Fibroblast of peridontal ligament (primary cell): ENCODE measurements around the gene ZNF831.
A peak's percentile ranks its signal among the peaks of the same experiment; 100 is the strongest.

Experiments
- DNase-seq: peaks from one replicate; pipeline ENCODE4 v3.0.0-alpha.2; 2010; ENCODE audit errors: extremely low read depth

ZNF831 gene

GRCh38 chr20:59214606-59215547 lies 51.3 kb downstream of the ZNF831 start:
- DNase-seq, result no peak

- no peak for DNase-seq
Measured at GRCh38 chr20:59217173-59217572, 53.6 kb downstream of the ZNF831 start.

- no peak for DNase-seq
Measured at GRCh38 chr20:59217794-59218280, 54.2 kb downstream of the ZNF831 start.

DNA sequence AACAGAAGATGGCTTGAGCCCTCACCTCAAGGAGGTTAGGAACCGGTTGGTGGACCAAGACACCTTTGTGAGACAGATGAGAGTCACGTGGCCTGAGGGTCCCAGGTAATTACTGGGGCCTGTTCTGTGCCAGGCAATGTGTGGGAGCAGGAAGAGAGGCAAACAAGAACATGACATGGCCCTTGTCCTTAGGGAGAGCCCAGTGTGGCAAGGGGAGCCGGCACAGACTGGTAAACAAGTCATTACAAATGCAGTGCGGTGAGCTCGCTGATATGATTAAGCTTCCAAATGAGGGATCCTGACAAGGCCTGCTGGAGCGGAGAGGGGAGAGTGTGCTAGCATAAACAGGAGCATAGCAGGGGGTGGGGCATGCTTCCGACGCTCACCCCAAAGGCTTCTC lies 55.6 kb downstream of the ZNF831 start:
- no peak for DNase-seq

GRCh38 chr20:59220161-59220560 lies 56.5 kb downstream of the ZNF831 start:
- DNase-seq, result no peak

DNA sequence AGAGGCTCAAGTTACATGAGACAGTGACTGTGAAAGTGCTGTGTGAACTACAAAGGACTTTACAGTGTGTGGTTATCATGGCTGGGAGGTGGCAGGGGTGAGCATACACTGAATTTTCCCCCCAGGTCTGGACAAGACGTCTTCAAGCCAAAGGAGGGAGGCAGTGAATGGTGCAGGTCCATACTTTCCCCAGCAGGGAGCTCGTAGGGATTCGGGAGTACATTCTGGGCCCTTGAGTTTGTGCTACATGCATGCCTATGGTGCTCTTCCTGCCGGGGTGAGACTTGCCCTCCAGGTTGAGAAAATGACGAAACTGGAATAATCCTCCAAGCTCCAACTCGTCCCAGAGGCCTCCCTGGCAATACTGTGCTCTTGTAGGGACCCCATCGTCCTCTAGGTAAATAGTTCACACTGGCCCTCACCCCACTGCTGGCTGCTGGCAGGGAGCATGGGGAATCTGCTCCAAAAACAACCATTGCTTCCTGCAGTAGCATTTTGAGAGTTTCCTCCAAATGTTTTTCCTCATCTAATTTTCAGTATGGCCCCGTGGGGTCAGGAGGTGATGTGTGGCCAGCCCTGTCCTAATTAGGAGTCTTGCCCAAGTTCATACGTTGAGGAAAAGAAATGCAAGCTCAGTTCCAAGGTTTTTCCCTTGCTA lies 57.6 kb downstream of the ZNF831 start:
- DNase-seq, result peak; percentile 1

GRCh38 chr20:59221707-59222252 lies 58.2 kb downstream of the ZNF831 start:
- peak; percentile 1 for DNase-seq

GRCh38 chr20:59222253-59223181 lies 58.9 kb downstream of the ZNF831 start:
- peak; percentile 77 for DNase-seq

- DNase-seq, result peak; percentile 4
Measured at GRCh38 chr20:59223182-59223601, 59.6 kb downstream of the ZNF831 start.

GRCh38 chr20:59223750-59224149 lies 60.1 kb downstream of the ZNF831 start:
- DNase-seq, result no peak

DNA sequence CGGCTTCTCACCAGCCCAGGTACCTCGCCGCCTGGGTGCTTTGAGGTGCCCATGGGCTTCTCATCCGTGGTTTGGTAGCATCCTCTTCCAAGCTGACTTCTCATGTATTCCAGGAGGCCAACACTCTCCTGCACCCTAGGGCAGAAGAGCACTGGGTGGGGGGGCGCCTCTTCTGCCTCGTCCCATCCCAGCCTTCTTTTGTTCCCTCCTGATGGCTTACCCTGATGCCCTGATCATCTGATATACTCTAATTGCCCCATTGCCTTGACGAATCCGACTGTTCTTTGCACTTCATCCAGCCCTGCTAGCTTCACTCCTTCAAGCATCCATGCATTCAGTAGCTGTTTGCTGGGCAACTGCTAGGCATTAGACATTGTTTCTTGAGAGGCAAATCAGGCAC lies 60.6 kb downstream of the ZNF831 start:
- no peak for DNase-seq

GRCh38 chr20:59230385-59230784 lies 66.8 kb downstream of the ZNF831 start:
- DNase-seq, result no peak

DNA sequence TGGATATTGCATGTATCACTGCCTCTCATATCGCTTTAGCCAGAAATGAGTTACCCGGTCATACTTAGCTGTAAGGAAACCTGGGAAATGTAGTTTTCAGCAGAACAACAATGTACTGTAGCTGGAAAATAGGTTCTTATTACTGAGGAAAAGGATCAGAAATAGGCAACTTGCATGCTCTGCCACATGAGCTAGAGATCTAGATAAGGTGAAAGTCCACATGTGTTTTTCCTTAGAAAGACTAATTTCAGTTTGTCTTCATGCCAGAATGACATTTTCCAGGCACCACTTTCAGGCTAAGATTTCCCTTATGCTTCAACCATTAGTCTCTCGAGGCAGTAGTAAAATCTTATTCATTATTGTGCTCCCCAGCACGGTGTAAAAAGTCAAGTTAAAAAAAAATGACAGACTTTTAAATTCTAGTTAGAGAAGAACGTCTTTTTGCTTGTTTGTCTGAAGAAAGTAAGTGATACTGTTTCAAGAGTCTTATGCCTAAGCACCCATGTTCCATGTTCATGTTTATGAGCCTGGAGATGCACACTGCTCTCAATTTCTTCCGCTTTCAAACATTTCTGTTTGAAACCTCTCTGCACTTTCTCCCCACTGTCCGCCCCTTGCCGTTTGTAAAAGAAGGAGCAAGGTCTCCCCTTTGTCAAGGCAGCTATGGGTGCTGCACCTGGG lies 67.6 kb downstream of the ZNF831 start:
- DNase-seq, result no peak

DNA sequence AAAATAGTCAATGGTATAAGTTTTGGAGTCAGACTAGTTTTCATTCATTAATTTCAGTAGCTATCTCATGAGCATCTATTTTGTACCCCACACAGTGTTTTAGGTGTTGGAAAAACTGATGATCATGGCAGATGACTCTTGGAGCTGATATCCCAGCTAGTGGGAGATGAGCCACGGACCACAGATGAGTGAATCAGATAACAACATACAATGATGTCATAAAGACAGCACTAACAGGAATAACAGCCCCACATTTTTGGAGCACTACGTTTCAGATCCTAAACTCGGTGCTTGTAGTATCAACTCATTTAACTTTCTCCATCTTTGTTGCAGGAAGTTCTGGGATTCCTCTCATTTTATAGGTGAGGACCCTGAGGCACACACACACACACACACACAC lies 69.0 kb downstream of the ZNF831 start:
- no peak for DNase-seq

DNA sequence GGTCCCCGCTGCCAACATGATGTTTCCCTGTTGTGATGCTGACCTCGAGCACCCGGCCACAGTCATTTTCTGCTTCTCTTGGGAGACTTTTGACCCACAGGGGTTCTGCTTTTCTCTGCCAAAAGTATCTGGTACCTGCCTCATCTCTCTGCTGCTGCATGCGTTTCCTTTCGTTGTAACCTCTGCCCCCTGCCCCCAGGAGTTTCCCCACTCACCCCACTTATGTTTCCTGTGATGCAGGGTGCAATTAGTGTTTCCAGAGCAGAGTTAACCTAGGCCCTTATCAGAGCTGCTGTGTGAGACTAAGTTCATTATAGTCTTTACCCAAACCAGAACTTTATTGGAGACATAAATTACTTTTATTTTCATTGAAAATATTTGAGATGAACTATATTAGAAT lies 71.6 kb downstream of the ZNF831 start:
- DNase-seq, result no peak

GRCh38 chr20:59240006-59240405 lies 76.4 kb downstream of the ZNF831 start:
- no peak for DNase-seq

DNA sequence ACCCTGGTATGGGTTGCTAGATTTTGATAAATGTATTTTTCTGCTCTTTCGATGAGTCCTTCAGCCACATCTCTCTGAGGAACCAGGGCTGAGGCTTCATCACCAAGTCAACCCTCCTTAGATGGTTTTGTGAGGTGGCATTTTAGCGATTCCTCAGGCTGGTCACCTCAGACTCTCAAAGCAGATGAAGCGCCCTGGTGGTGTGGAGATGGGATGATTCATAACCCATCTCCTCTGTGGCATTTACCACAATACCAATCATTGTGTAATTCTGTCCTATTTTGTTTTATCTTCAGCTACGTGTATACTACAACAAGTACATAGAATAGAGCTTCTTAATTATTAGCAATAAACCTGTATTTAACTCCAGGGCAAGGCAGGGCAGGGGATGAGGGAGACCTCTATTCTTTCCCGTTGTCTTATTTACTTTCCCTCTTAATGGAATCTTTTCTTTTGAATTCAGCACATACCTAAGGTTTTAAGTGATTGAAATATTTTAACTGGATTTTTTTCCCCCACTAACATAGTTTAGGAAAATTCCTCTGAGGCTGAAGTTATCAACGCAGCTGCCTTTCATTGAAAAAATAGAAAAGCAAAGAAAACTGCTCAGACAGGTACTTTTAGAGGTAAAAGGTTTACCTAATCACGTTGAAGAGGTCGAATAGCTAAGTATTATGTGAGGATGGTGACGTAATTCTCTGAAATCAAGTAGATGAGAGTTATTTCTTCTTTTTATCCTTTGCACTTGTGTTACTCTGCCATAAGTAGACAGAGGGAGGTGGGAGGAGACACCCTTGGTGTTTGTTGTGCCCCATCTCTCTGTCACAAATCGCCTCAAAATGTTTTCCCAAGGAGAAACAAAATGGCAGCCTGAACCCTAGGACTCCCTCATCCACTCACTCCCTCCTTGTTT lies 79.3 kb downstream of the ZNF831 start:
- no peak for DNase-seq

- DNase-seq, result no peak
Measured at GRCh38 chr20:59246691-59247400, 83.2 kb downstream of the ZNF831 start.
